Measurements from ENCODE around the gene MESD.

MESD gene

DNA sequence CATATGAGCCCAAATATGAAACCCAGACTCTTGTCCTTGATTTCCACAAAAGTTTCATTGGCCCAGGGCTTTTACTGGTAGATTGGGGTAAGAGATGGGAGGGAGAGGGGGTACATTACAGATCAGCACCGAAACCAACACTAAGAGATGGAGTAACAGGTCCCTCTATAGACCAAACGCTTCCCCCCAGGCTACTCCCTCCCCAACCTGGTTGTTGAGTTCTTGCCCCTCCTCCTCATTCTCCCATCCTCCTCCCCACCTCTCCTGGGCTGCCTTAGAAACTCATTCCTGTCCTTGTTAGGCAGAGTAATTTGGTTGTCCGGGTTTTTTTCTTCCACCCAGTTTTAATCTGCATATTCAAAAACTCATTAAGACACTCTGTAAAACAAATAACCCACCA lies 74.1 kb downstream of the MESD start:
- Histone ChIP-seq H3K27me3 (ENCODE audit: low read depth, low read length) (no peaks in the 10 kb centered on the region), H3K27ac (ENCODE audit: low read length) (no peak overlapping the region), H4K20me1 (ENCODE audit: insufficient read depth, low read length) (no peaks in the 10 kb centered on the region), H3K4me2 (ENCODE audit: low read length) (no peak overlapping the region), H3K36me3 (replicated peaks; ENCODE audit: low read depth, low read length) (no peaks in the 10 kb centered on the region), H3K9me3 (ENCODE audit: insufficient read depth, low read length) (no peaks in the 10 kb centered on the region), H3K4me1 (ENCODE audit: low read length) (no peaks in the 10 kb centered on the region), H3K79me2 (ENCODE audit: low read length) (no peaks in the 10 kb centered on the region), H3K9ac (ENCODE audit: low read length) (no peak overlapping the region), H2AFZ (ENCODE audit: low read depth, low read length) (no peak overlapping the region), H3K4me3 (ENCODE audit: low read length) (no peak overlapping the region)
- TF ChIP-seq CTCF (IDR thresholded peaks at IDR 0.05; ENCODE audit: low read depth, low read length) (no peak), EZH2phosphoT487 (IDR thresholded peaks at IDR 0.05; ENCODE audit: low read depth) (no peak)

DNA sequence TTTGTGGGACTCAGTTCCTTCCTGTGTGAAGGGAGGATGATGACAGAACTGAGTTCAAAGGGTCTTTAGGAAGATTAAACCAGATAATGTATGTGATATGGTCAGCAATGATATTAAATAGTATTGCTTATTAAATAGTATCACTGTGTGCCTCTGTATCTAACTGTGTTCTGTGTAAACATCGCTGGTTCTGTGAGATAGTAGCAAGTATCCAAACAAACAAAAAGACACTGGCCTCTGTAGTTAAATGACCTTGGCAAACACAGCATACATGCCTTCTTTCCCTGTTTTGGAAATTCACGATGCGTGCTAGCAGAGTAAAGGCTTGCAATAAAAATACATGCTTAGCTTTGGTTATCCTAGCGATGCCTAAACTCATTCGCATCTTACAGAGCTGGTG lies 76.1 kb downstream of the MESD start:
- no peaks in the 10 kb centered on the region for H3K9me3 ChIP-seq (ENCODE audit: insufficient read depth, low read length)
- no peaks in the 10 kb centered on the region for H4K20me1 ChIP-seq (ENCODE audit: insufficient read depth, low read length)
- no peak overlapping the region for H3K9ac ChIP-seq (ENCODE audit: low read length)
- no peaks in the 10 kb centered on the region for H3K27me3 ChIP-seq (ENCODE audit: low read depth, low read length)
- H3K4me3 ChIP-seq (ENCODE audit: low read length), result no peak overlapping the region
- no peaks in the 10 kb centered on the region for H3K79me2 ChIP-seq (ENCODE audit: low read length)
- TF ChIP-seq EZH2phosphoT487 (IDR thresholded peaks at IDR 0.05; ENCODE audit: low read depth) (no peak), CTCF (IDR thresholded peaks at IDR 0.05; ENCODE audit: low read depth, low read length) (no peak)
- no peaks in the 10 kb centered on the region for H3K4me1 ChIP-seq (ENCODE audit: low read length)
- no peaks in the 10 kb centered on the region for H3K36me3 ChIP-seq (replicated peaks; ENCODE audit: low read depth, low read length)
- no peak overlapping the region for H2AFZ ChIP-seq (ENCODE audit: low read depth, low read length)
- H3K27ac ChIP-seq (ENCODE audit: low read length), result no peak overlapping the region
- no peak overlapping the region for H3K4me2 ChIP-seq (ENCODE audit: low read length)

GRCh38 chr15:80912673-80913072 lies 76.9 kb downstream of the MESD start:
- Histone ChIP-seq H3K4me3 (ENCODE audit: low read length) (no peak overlapping the region), H3K9ac (ENCODE audit: low read length) (no peak overlapping the region), H3K36me3 (replicated peaks; ENCODE audit: low read depth, low read length) (no peaks in the 10 kb centered on the region), H2AFZ (ENCODE audit: low read depth, low read length) (no peak overlapping the region), H4K20me1 (ENCODE audit: insufficient read depth, low read length) (no peaks in the 10 kb centered on the region), H3K79me2 (ENCODE audit: low read length) (no peaks in the 10 kb centered on the region), H3K27ac (ENCODE audit: low read length) (no peak overlapping the region), H3K4me2 (ENCODE audit: low read length) (no peak overlapping the region), H3K27me3 (ENCODE audit: low read depth, low read length) (no peaks in the 10 kb centered on the region), H3K4me1 (ENCODE audit: low read length) (no peaks in the 10 kb centered on the region), H3K9me3 (ENCODE audit: insufficient read depth, low read length) (no peaks in the 10 kb centered on the region)
- TF ChIP-seq EZH2phosphoT487 (IDR thresholded peaks at IDR 0.05; ENCODE audit: low read depth), result no peak

- Histone ChIP-seq H3K27me3 (ENCODE audit: low read depth, low read length) (no peaks in the 10 kb centered on the region), H3K36me3 (replicated peaks; ENCODE audit: low read depth, low read length) (no peaks in the 10 kb centered on the region), H3K79me2 (ENCODE audit: low read length) (no peaks in the 10 kb centered on the region), H3K9me3 (ENCODE audit: insufficient read depth, low read length) (no peaks in the 10 kb centered on the region), H2AFZ (ENCODE audit: low read depth, low read length) (no peak overlapping the region), H3K4me1 (ENCODE audit: low read length) (no peaks in the 10 kb centered on the region), H3K4me3 (ENCODE audit: low read length) (no peak overlapping the region), H3K9ac (ENCODE audit: low read length) (no peak overlapping the region), H3K27ac (ENCODE audit: low read length) (no peak overlapping the region), H3K4me2 (ENCODE audit: low read length) (no peak overlapping the region), H4K20me1 (ENCODE audit: insufficient read depth, low read length) (no peaks in the 10 kb centered on the region)
- TF ChIP-seq EZH2phosphoT487 (IDR thresholded peaks at IDR 0.05; ENCODE audit: low read depth), result no peak
- no peak for TF ChIP-seq CTCF (IDR thresholded peaks at IDR 0.05; ENCODE audit: low read depth, low read length)
These were observed 77.8 kb downstream of the MESD start for GRCh38 chr15:80911821-80912220.
